GM18907 (cell line): ENCODE results near the gene FRAT2.
A peak's percentile ranks its signal among the peaks of the same experiment; 100 is the strongest.
"Not testable (repeated sequence)": the region's sequence is repeated elsewhere in the genome, so short reads cannot be mapped to it uniquely, and the experiment has no call there.

ENCODE experiments used
- ATAC-seq: cut with Tn5 transposase; IDR thresholded peaks from one replicate; pipeline ENCODE4 v1.9.1; 2021; ENCODE audit warnings: mild to moderate bottlenecking, moderate library complexity; ENCODE audit not compliant: unreplicated experiment

FRAT2 gene

GRCh38 chr10:97292862-97293198 is 41.7 kb downstream of the FRAT2 start:
- ATAC-seq = no peak

- ATAC-seq = peak; percentile 95
Measured at GRCh38 chr10:97292097-97292861, 42.2 kb downstream of the FRAT2 start, which contains the start of gene ARHGAP19. ARHGAP19 (minus strand) TSS chr10:97292637; CDS start chr10:97292627, 10 bp downstream.

GRCh38 chr10:97291357-97292096 is 43.0 kb downstream of the FRAT2 start:
- no peak for ATAC-seq

GRCh38 chr10:97290576-97291356 is 43.8 kb downstream of the FRAT2 start:
- ATAC-seq = not testable (repeated sequence)

GRCh38 chr10:97290076-97290475 is 44.5 kb downstream of the FRAT2 start:
- not testable (repeated sequence) for ATAC-seq
